OCI-LY7 (cell line): Measurements from ENCODE around the gene FGF11. TPM values are rescaled to one million over a fixed set of nuclear protein-coding genes. Genes with fewer than 3 reads are reported as not detected.
A peak's percentile ranks its signal among the peaks of the same experiment; 100 is the strongest.

Source experiments
- BruUV-seq: library from RNA; stranded (reverse); fragments of 400-500 nt; replicated peaks from 2 replicates; lab custom pipeline; 2021; lab: Mats Ljungman, UMichigan
- CTCF ChIA-PET: fragments of 300-600 bp; sonication (Branson Sonifier 250); formaldehyde crosslinking; loops from one replicate; lab custom pipeline; 2022; ENCODE audit warnings: antibody characterized with exemption; ENCODE audit not compliant: unreplicated experiment; lab: Charles Lee
- POLR2A ChIA-PET: fragments of 300-600 bp; sonication (Branson Sonifier 250); formaldehyde crosslinking; loops from one replicate; lab custom pipeline; 2022; ENCODE audit warnings: antibody characterized with exemption; lab: Charles Lee
- DNase-seq: peaks from one replicate; pipeline ENCODE4 v3.0.0-alpha.2; 2015; ENCODE audit warnings: low spot score
- H2AFZ ChIP-seq: fragments of 200-600 bp; sonication (generic), shearing (Covaris generic); 2 replicates; pipeline ENCODE4 v1.6.1; 2014; ENCODE audit warnings: mild to moderate bottlenecking, antibody characterized with exemption, low read length, moderate library complexity
- H3K27ac ChIP-seq: fragments of 200-600 bp; sonication (generic); 2 replicates; pipeline ENCODE4 v1.5.1; 2014; ENCODE audit warnings: mixed run types, low read depth, mild to moderate bottlenecking, moderate library complexity, low read length, inconsistent platforms; ENCODE audit not compliant: poor library complexity, severe bottlenecking
- H3K36me3 ChIP-seq: fragments of 200-600 bp; sonication (generic); 2 replicates; pipeline ENCODE4 v1.6.1; 2014; ENCODE audit warnings: mild to moderate bottlenecking, antibody characterized with exemption, low read length, moderate library complexity, mixed read lengths; ENCODE audit not compliant: insufficient read depth
- H3K4me1 ChIP-seq: fragments of 200-600 bp; sonication (generic); 2 replicates; pipeline ENCODE4 v1.5.1; 2014; ENCODE audit warnings: mild to moderate bottlenecking, low read length; ENCODE audit not compliant: insufficient read depth, poor library complexity, severe bottlenecking
- H3K4me2 ChIP-seq: fragments of 200-600 bp; sonication (generic); 2 replicates; pipeline ENCODE4 v1.6.1; 2014; ENCODE audit warnings: mild to moderate bottlenecking, low read length
- H3K4me3 ChIP-seq: fragments of 200-600 bp; sonication (generic); 2 replicates; pipeline ENCODE4 v1.5.1; 2014; ENCODE audit warnings: mild to moderate bottlenecking, low read depth, low read length; ENCODE audit not compliant: poor library complexity, severe bottlenecking
- H3K79me2 ChIP-seq: fragments of 200-600 bp; sonication (generic); 2 replicates; pipeline ENCODE4 v1.6.1; 2016; ENCODE audit warnings: low read depth, mild to moderate bottlenecking, low read length, moderate library complexity, mixed read lengths; ENCODE audit not compliant: insufficient read depth
- H3K9me2 ChIP-seq: fragments of 200-600 bp; sonication (generic); 2 replicates; pipeline ENCODE4 v1.6.1; 2016; ENCODE audit warnings: mild to moderate bottlenecking, low read length, mixed read lengths; ENCODE audit not compliant: insufficient read depth
- H3K9me3 ChIP-seq: fragments of 200-600 bp; sonication (generic); 2 replicates; pipeline ENCODE4 v1.6.1; 2014; ENCODE audit warnings: mild to moderate bottlenecking, mixed run types, low read length, mixed read lengths
- H4K20me1 ChIP-seq: fragments of 200-600 bp; sonication (generic); 2 replicates; pipeline ENCODE4 v1.6.1; 2014; ENCODE audit warnings: mild to moderate bottlenecking, antibody characterized with exemption, low read length, moderate library complexity, mixed read lengths; ENCODE audit not compliant: insufficient read depth
- EZH2phosphoT487 ChIP-seq: fragments of 200-600 bp; sonication (generic); IDR thresholded peaks from 2 replicates; pipeline ENCODE4 v1.6.1; 2018; ENCODE audit warnings: low read depth, borderline replicate concordance, mild to moderate bottlenecking, mixed run types, antibody characterized with exemption, low read length, moderate library complexity, mixed read lengths
- intact Hi-C: fragments of 100-400 bp; cut with micrococcal nuclease; formaldehyde crosslinking; loops from one replicate; pipeline ENCODE4 v1.10.0; 2022; ENCODE audit not compliant: unreplicated experiment
- total RNA-seq, 2 experiments: library from RNA; depleted of rRNA in 1 of 2; stranded (reverse); fragments of >200 nt in 1 of 2; shearing (Covaris generic) in 1 of 2; gene quantifications; 2 replicates each; pipeline ENCODE4 v1.2.3, GENCODE V29; 2014 to 2022
- TF ChIP-seq, protein P1 (sequence below): fragments of 200-600 bp; sonication (generic); conservative IDR thresholded peaks from 2 replicates; pipeline ENCODE4 v1.5.1; 2014; ENCODE audit warnings: mild to moderate bottlenecking, antibody characterized with exemption, low read length, moderate library complexity, mixed read lengths

FGF11 gene
- total RNA-seq, 2 experiments from 2014 or later, result 1.3 to 11.0 TPM

GRCh38 chr17:7484919-7485377 is 45.6 kb downstream of the FGF11 start:
- Histone ChIP-seq H3K4me3 (peak overlapping the region; percentile 89), H3K9me3 (no peaks in the 10 kb centered on the region), H3K36me3 (peaks cover 36% of the 10 kb centered on the region), H3K79me2 (peaks cover 52% of the 10 kb centered on the region), H3K27ac (peak overlapping the region; percentile 90), H2AFZ (no peak overlapping the region; the same call in 1 of the 2 replicates), H3K9me2 (no peaks in the 10 kb centered on the region), H3K4me2 (peak overlapping the region; percentile 99), H4K20me1 (peaks cover 20% of the 10 kb centered on the region), H3K4me1 (peaks cover 34% of the 10 kb centered on the region)
- intact Hi-C loops, result loop anchor here (1.0 to 5.0 kb wide), 8 partner anchors 30 to 357 kb away; partner anchors contain the start of genes CTDNEP1, ELP5, KCTD11 and PHF23
- BruUV-seq, result TSS peak; percentile 63
- no peak for TF ChIP-seq EZH2phosphoT487
- TF ChIP-seq, protein P1, sequence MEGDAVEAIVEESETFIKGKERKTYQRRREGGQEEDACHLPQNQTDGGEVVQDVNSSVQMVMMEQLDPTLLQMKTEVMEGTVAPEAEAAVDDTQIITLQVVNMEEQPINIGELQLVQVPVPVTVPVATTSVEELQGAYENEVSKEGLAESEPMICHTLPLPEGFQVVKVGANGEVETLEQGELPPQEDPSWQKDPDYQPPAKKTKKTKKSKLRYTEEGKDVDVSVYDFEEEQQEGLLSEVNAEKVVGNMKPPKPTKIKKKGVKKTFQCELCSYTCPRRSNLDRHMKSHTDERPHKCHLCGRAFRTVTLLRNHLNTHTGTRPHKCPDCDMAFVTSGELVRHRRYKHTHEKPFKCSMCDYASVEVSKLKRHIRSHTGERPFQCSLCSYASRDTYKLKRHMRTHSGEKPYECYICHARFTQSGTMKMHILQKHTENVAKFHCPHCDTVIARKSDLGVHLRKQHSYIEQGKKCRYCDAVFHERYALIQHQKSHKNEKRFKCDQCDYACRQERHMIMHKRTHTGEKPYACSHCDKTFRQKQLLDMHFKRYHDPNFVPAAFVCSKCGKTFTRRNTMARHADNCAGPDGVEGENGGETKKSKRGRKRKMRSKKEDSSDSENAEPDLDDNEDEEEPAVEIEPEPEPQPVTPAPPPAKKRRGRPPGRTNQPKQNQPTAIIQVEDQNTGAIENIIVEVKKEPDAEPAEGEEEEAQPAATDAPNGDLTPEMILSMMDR, result peak; percentile 31; the same call in 1 of the 2 replicates
- ChIA-PET CTCF (interaction anchor here (1.0 kb wide), 1 partner anchor 76 kb away, joined by 5 read pairs; no protein-coding TSS in a partner anchor), POLR2A (no interaction called here)
- peak; percentile 72 for DNase-seq

- no TSS peak for BruUV-seq
These were observed 46.9 kb downstream of the FGF11 start for GRCh38 chr17:7486181-7486580.

More at GRCh38 chr17:7486181-7486580, 46.9 kb downstream of the FGF11 start:
- H4K20me1 ChIP-seq, result peaks cover 20% of the 10 kb centered on the region
- peaks cover 65% of the 10 kb centered on the region for H3K79me2 ChIP-seq
- ChIA-PET CTCF (interaction anchor here (0.8 kb wide), 1 partner anchor 27 kb away, joined by 3 read pairs; no protein-coding TSS in a partner anchor), POLR2A (interaction anchor here (0.8 to 1.1 kb wide), 2 partner anchors 27 to 157 kb away, joined by 3 read pairs; partner anchors contain the start of gene NEURL4)
- H2AFZ ChIP-seq, result no peak overlapping the region
- H3K4me3 ChIP-seq, result peak overlapping the region; percentile 89
- H3K36me3 ChIP-seq, result peaks cover 49% of the 10 kb centered on the region
- DNase-seq, result no peak
- H3K9me3 ChIP-seq, result no peaks in the 10 kb centered on the region
- peaks cover 32% of the 10 kb centered on the region for H3K4me1 ChIP-seq
- intact Hi-C loops, result no loop called here
- peak overlapping the region; percentile 74 for H3K4me2 ChIP-seq
- H3K27ac ChIP-seq, result no peak overlapping the region
- TF ChIP-seq EZH2phosphoT487, result no peak
- TF ChIP-seq, protein P1, result no peak
- H3K9me2 ChIP-seq, result no peaks in the 10 kb centered on the region
